HEK293 (cell line): ENCODE data around the gene PLCL2.

Experiments
- CTCF ChIA-PET: fragments of 350-600 bp; formaldehyde crosslinking; extraction: SDS; loops from one replicate; lab custom pipeline; 2021; ENCODE audit warnings: antibody characterized with exemption; lab: Yijun Ruan, JAX
- POLR2A ChIA-PET: fragments of 300-600 bp; formaldehyde crosslinking; extraction: SDS; loops from one replicate; lab custom pipeline; 2020; ENCODE audit warnings: antibody characterized with exemption, inconsistent platforms; lab: Yijun Ruan, JAX
- H3K27ac ChIP-seq: fragments of 200-500 bp; sonication (Bioruptor generic); 2 replicates; pipeline ENCODE4 v1.5.1; 2014; ENCODE audit warnings: low read depth, low read length, control low read depth, inconsistent platforms; ENCODE audit errors: extremely low read depth
- H3K36me3 ChIP-seq, 2 experiments: fragments of 200-500 bp in 1 of 2; sonication (Bioruptor generic) in 1 of 2; 1 replicate in 1 of 2; 2 replicates in 1 of 2; pipeline ENCODE4 v1.5.1; 2014 to 2017; ENCODE audit warnings: inconsistent platforms in 2 of 2, low read length in 2 of 2; ENCODE audit not compliant: control insufficient read depth in 2 of 2, insufficient read depth in 1 of 2
- H3K4me1 ChIP-seq: fragments of 200-500 bp; sonication (Bioruptor generic); 2 replicates; pipeline ENCODE4 v1.5.1; 2014; ENCODE audit warnings: mild to moderate bottlenecking, low read length, inconsistent platforms; ENCODE audit not compliant: control insufficient read depth, insufficient read depth
- H3K4me3 ChIP-seq: 2 replicates; pipeline ENCODE4 v1.5.1; 2011; ENCODE audit warnings: low read depth, mild to moderate bottlenecking, control low read depth, low read length, moderate library complexity
- H3K9me3 ChIP-seq: fragments of 200-500 bp; sonication (Bioruptor generic); 2 replicates; pipeline ENCODE4 v1.5.1; 2014; ENCODE audit warnings: low read depth, low read length, inconsistent platforms; ENCODE audit not compliant: control insufficient read depth, insufficient read depth
- RBAK ChIP-seq: fragments of 450-650 bp; formaldehyde crosslinking; IDR thresholded peaks from 2 replicates; pipeline ENCODE4 v1.5.1; 2016; ENCODE audit warnings: missing biosample characterization, missing genetic modification characterization
- REPIN1 ChIP-seq: fragments of 450-650 bp; formaldehyde crosslinking; IDR thresholded peaks from 2 replicates; pipeline ENCODE4 v1.5.1; 2017; ENCODE audit warnings: missing biosample characterization, missing genetic modification characterization, low read depth
- ZBTB20 ChIP-seq: fragments of 450-650 bp; formaldehyde crosslinking; IDR thresholded peaks from 2 replicates; pipeline ENCODE4 v1.5.1; 2016; ENCODE audit warnings: missing biosample characterization, missing genetic modification characterization
- ZFP37 ChIP-seq: fragments of 450-650 bp; formaldehyde crosslinking; IDR thresholded peaks from 2 replicates; pipeline ENCODE4 v1.5.1; 2016; ENCODE audit warnings: missing biosample characterization, missing genetic modification characterization
- ZNF114 ChIP-seq: fragments of 450-650 bp; formaldehyde crosslinking; IDR thresholded peaks from 2 replicates; pipeline ENCODE4 v1.5.0; 2017; ENCODE audit warnings: missing biosample characterization, missing genetic modification characterization
- ZNF184 ChIP-seq: fragments of 450-650 bp; IDR thresholded peaks from 2 replicates; pipeline ENCODE4 v1.5.1; 2018; ENCODE audit warnings: missing biosample characterization, mild to moderate bottlenecking, missing genetic modification characterization
- ZNF221 ChIP-seq: fragments of 450-650 bp; formaldehyde crosslinking; IDR thresholded peaks from 2 replicates; pipeline ENCODE4 v1.5.1; 2017; ENCODE audit warnings: missing biosample characterization, missing genetic modification characterization, borderline replicate concordance
- ZNF529 ChIP-seq: fragments of 450-650 bp; formaldehyde crosslinking; IDR thresholded peaks from 2 replicates; pipeline ENCODE4 v1.5.1; 2017; ENCODE audit warnings: missing genetic modification characterization, missing biosample characterization; ENCODE audit not compliant: insufficient replicate concordance
- ZNF544 ChIP-seq: fragments of 450-650 bp; formaldehyde crosslinking; IDR thresholded peaks from 2 replicates; pipeline ENCODE4 v1.5.0; 2017; ENCODE audit warnings: missing biosample characterization, missing genetic modification characterization
- ZNF558 ChIP-seq: fragments of 450-650 bp; formaldehyde crosslinking; IDR thresholded peaks from 2 replicates; pipeline ENCODE4 v1.5.1; 2016; ENCODE audit warnings: missing biosample characterization, missing genetic modification characterization
- ZNF561 ChIP-seq: fragments of 450-650 bp; IDR thresholded peaks from 2 replicates; pipeline ENCODE4 v1.5.1; 2018; ENCODE audit warnings: missing biosample characterization, missing genetic modification characterization, borderline replicate concordance
- TF ChIP-seq, protein P1 (sequence below): fragments of 450-650 bp; formaldehyde crosslinking; conservative IDR thresholded peaks from 2 replicates; pipeline ENCODE4 v1.5.1; 2016; ENCODE audit warnings: low read depth, missing biosample characterization, missing genetic modification characterization
- TF ChIP-seq, protein P2 (sequence below): fragments of 450-650 bp; formaldehyde crosslinking; IDR thresholded peaks from 2 replicates; pipeline ENCODE4 v1.5.1; 2017; ENCODE audit warnings: missing biosample characterization, missing genetic modification characterization
- TF ChIP-seq, protein P3 (sequence below): fragments of 450-650 bp; formaldehyde crosslinking; IDR thresholded peaks from 2 replicates; pipeline ENCODE4 v1.5.1; 2016; ENCODE audit warnings: missing biosample characterization, missing genetic modification characterization

PLCL2 gene

DNA sequence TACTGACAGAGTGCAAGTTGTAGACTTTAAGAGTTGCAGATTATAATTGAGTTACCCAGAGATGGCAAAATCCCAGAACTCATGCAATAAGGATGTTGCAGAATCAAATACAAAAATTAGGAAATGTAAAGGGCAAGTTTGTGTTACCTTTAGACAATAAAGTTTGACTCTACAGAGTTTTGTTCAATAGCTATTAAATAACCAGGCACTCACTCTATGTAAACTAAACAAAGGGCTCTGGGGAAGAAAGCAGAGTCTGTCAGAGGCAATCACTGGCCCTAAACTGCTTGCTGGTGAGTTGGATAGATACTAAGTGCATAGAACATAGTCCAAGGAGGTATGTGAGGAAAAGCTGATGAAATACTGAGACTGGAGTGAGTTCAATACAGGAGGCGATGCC is 40.0 kb upstream of the PLCL2 start:
- POLR2A ChIA-PET: no interaction called here
- Histone ChIP-seq H3K9me3 (no peaks in the 10 kb centered on the region), H3K36me3 (no peaks in the 10 kb centered on the region), H3K27ac (no peak overlapping the region), H3K4me1 (no peaks in the 10 kb centered on the region), H3K4me3 (no peak overlapping the region)
- CTCF ChIA-PET: no interaction called here
- TF ChIP-seq RBAK (tag by site-specific recombination) (no peak), ZBTB20 (no peak), ZNF558 (tag by site-specific recombination) (no peak), ZNF114 (tag by site-specific recombination) (no peak), ZNF221 (tag by site-specific recombination) (no peak), ZNF544 (tag by site-specific recombination) (no peak), ZNF529 (tag by site-specific recombination) (no peak)
- TF ChIP-seq, all 188 proteins: peak for 0

DNA sequence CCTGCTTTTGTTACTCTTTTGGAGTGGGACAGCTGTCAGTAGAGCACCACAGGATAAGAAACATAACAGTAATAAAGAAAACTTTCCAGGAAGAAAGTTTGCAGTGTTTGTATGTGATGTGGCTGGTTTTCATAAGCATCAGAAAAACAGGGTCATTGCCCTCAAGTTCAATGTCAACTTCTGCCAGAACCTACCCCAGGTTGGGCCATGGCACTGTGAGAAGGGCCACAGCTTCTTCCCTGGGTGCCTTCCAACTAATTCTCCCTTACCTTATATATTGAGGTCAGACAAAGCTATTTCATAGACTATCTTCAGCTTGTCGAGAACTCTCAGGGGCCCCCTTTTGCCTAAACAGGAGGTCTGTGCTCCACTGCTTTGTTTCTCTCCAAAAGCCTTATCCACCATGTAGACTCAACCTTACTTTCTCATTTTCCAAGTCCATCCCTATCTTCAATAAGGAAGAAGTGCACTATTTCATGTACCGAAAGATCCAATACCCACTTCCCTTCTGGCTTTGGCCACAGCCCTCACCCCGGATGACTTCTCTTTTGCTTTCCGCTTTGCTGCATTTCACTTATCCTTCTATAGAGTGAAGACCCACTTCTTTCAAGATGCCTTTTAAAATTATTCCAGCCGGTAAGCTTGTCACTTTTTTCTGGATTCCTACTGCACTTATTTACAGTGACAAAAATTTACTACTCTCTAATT is 38.2 kb upstream of the PLCL2 start:
- no peaks in the 10 kb centered on the region for H3K9me3 ChIP-seq
- no peak overlapping the region for H3K4me3 ChIP-seq
- TF ChIP-seq ZNF561 (tag by site-specific recombination) (no peak), ZFP37 (tag by site-specific recombination) (no peak), ZNF558 (tag by site-specific recombination) (no peak), REPIN1 (no peak), ZNF184 (no peak)
- TF ChIP-seq, protein P1, sequence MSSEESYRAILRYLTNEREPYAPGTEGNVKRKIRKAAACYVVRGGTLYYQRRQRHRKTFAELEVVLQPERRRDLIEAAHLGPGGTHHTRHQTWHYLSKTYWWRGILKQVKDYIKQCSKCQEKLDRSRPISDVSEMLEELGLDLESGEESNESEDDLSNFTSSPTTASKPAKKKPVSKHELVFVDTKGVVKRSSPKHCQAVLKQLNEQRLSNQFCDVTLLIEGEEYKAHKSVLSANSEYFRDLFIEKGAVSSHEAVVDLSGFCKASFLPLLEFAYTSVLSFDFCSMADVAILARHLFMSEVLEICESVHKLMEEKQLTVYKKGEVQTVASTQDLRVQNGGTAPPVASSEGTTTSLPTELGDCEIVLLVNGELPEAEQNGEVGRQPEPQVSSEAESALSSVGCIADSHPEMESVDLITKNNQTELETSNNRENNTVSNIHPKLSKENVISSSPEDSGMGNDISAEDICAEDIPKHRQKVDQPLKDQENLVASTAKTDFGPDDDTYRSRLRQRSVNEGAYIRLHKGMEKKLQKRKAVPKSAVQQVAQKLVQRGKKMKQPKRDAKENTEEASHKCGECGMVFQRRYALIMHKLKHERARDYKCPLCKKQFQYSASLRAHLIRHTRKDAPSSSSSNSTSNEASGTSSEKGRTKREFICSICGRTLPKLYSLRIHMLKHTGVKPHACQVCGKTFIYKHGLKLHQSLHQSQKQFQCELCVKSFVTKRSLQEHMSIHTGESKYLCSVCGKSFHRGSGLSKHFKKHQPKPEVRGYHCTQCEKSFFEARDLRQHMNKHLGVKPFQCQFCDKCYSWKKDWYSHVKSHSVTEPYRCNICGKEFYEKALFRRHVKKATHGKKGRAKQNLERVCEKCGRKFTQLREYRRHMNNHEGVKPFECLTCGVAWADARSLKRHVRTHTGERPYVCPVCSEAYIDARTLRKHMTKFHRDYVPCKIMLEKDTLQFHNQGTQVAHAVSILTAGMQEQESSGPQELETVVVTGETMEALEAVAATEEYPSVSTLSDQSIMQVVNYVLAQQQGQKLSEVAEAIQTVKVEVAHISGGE (tag by site-specific recombination): no peak
- TF ChIP-seq, protein P2, sequence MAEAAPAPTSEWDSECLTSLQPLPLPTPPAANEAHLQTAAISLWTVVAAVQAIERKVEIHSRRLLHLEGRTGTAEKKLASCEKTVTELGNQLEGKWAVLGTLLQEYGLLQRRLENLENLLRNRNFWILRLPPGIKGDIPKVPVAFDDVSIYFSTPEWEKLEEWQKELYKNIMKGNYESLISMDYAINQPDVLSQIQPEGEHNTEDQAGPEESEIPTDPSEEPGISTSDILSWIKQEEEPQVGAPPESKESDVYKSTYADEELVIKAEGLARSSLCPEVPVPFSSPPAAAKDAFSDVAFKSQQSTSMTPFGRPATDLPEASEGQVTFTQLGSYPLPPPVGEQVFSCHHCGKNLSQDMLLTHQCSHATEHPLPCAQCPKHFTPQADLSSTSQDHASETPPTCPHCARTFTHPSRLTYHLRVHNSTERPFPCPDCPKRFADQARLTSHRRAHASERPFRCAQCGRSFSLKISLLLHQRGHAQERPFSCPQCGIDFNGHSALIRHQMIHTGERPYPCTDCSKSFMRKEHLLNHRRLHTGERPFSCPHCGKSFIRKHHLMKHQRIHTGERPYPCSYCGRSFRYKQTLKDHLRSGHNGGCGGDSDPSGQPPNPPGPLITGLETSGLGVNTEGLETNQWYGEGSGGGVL (tag by site-specific recombination): no peak
- TF ChIP-seq, protein P3, sequence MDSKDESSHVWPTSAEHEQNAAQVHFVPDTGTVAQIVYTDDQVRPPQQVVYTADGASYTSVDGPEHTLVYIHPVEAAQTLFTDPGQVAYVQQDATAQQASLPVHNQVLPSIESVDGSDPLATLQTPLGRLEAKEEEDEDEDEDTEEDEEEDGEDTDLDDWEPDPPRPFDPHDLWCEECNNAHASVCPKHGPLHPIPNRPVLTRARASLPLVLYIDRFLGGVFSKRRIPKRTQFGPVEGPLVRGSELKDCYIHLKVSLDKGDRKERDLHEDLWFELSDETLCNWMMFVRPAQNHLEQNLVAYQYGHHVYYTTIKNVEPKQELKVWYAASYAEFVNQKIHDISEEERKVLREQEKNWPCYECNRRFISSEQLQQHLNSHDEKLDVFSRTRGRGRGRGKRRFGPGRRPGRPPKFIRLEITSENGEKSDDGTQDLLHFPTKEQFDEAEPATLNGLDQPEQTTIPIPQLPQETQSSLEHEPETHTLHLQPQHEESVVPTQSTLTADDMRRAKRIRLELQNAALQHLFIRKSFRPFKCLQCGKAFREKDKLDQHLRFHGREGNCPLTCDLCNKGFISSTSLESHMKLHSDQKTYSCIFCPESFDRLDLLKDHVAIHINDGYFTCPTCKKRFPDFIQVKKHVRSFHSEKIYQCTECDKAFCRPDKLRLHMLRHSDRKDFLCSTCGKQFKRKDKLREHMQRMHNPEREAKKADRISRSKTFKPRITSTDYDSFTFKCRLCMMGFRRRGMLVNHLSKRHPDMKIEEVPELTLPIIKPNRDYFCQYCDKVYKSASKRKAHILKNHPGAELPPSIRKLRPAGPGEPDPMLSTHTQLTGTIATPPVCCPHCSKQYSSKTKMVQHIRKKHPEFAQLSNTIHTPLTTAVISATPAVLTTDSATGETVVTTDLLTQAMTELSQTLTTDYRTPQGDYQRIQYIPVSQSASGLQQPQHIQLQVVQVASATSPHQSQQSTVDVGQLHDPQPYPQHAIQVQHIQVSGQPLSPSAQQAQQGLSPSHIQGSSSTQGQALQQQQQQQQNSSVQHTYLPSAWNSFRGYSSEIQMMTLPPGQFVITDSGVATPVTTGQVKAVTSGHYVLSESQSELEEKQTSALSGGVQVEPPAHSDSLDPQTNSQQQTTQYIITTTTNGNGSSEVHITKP (tag by site-specific recombination): no peak
- CTCF ChIA-PET: no interaction called here
- no peaks in the 10 kb centered on the region for H3K4me1 ChIP-seq
- POLR2A ChIA-PET: no interaction called here
- no peaks in the 10 kb centered on the region for H3K36me3 ChIP-seq
- H3K27ac ChIP-seq: no peak overlapping the region
